Small intestine (tissue), 7 donors: ENCODE measurements around the gene VIPR1. TPM values are rescaled to one million over a fixed set of nuclear protein-coding genes. Genes with fewer than 3 reads are reported as not detected.
A peak's percentile ranks its signal among the peaks of the same experiment; 100 is the strongest.

Experiments used
- DNase-seq, 2 donors: peaks; one replicate each; pipeline versions ENCODE4 v3.0.0 to v3.0.0-alpha.2; 2013
- FAIRE-seq: peaks from 2 replicates; lab custom pipeline; 2012; peaks lifted over from hg19 to GRCh38; lab: Jason Lieb, UNC
- H3K27ac ChIP-seq, 3 donors: one replicate each; pipeline ENCODE4 v1.5.1; 2013; ENCODE audit warnings: low read length in 2 of 3, mild to moderate bottlenecking in 2 of 3, control low read depth in 1 of 3, inconsistent platforms in 1 of 3, low read depth in 1 of 3, moderate library complexity in 1 of 3
- H3K27me3 ChIP-seq, 3 donors: one replicate each; pipeline ENCODE4 v1.6.1; 2013; ENCODE audit warnings: low read length in 3 of 3, inconsistent platforms in 1 of 3; ENCODE audit not compliant: control insufficient read depth in 3 of 3, insufficient read depth in 3 of 3
- H3K36me3 ChIP-seq, 3 donors: one replicate each; pipeline ENCODE4 v1.6.1; 2013; ENCODE audit warnings: low read length in 3 of 3, inconsistent platforms in 1 of 3, low read depth in 1 of 3, mild to moderate bottlenecking in 1 of 3, moderate library complexity in 1 of 3; ENCODE audit not compliant: control insufficient read depth in 3 of 3, insufficient read depth in 2 of 3
- H3K4me1 ChIP-seq, 3 donors: one replicate each; pipeline ENCODE4 v1.6.1; 2013; ENCODE audit warnings: low read length in 2 of 3, inconsistent platforms in 1 of 3, low read depth in 1 of 3, mild to moderate bottlenecking in 1 of 3, moderate library complexity in 1 of 3; ENCODE audit not compliant: control insufficient read depth in 3 of 3, insufficient read depth in 2 of 3
- H3K4me3 ChIP-seq, 3 donors: one replicate each; pipeline ENCODE4 v1.5.1; 2013; ENCODE audit warnings: low read length in 3 of 3, control low read depth in 1 of 3, inconsistent platforms in 1 of 3, low read depth in 1 of 3, mild to moderate bottlenecking in 1 of 3, moderate library complexity in 1 of 3
- H3K9me3 ChIP-seq, 2 donors: one replicate each; pipeline ENCODE4 v1.6.1; 2013; ENCODE audit warnings: low read depth in 1 of 2, low read length in 1 of 2; ENCODE audit not compliant: control insufficient read depth in 2 of 2, insufficient read depth in 1 of 2
- WGBS, 3 donors: extraction: QIAGEN DNeasy Blood & Tissue Kit; methylation state at CpG; one replicate each; pipeline ENCODE4 v1.1.7; 2013; 5-methylcytosine and 5-hydroxymethylcytosine counted together
- polyA plus RNA-seq, 4 donors: library from polyadenylated mRNA; stranded (reverse) in 3 of 4; unstranded in 1 of 4; fragments of 200-250 nt in 3 of 4; fragments of 120-200 nt in 1 of 4; gene quantifications; one replicate each; pipeline versions ENCODE4 v1.2.1 to v1.2.3, GENCODE V29; 2013
- donor health status: healthy with polysubstance abuse.
- donor health status: control.
- donor health status: control.
- donor health status: Bipolar disorder and iron deficiency.
- donor health status: healthy.

Gene VIPR1
- polyA plus RNA-seq, 4 donors = 32.1 to 114 (median 75.8) TPM

- no peak overlapping the region for H3K4me3 ChIP-seq
- peak in 1 of 2 donors; percentile 57 for DNase-seq
- no peaks in the 10 kb centered on the region for H3K36me3 ChIP-seq
- H3K27me3 ChIP-seq = peaks cover 0 to 4% (median 3%) of the 10 kb centered on the region in 3 donors
- H3K9me3 ChIP-seq = no peaks in the 10 kb centered on the region
- H3K27ac ChIP-seq = peak overlapping the region in 1 of 3 donors; percentile 48
- 15 to 39% (median 31%) methylated on average over 10 of the region's 10 CpGs for WGBS, 3 donors
- FAIRE-seq = no peak
- H3K4me1 ChIP-seq = no peaks in the 10 kb centered on the region
Measured at GRCh38 chr3:42473083-42473932, 29.1 kb upstream of the VIPR1 start.

GRCh38 chr3:42476225-42477125 lies 26.0 kb upstream of the VIPR1 start:
- no peak overlapping the region for H3K4me3 ChIP-seq
- DNase-seq (peak in 1 of 2 donors; percentile 80), FAIRE-seq (no peak)
- peaks cover 0 to 6% (median 3%) of the 10 kb centered on the region in 3 donors for H3K27me3 ChIP-seq
- 23 to 40% (median 29%) methylated on average over 8 of the region's 8 CpGs for WGBS, 3 donors
- peaks cover 0 to 17% of the 10 kb centered on the region in 2 donors for H3K9me3 ChIP-seq
- H3K36me3 ChIP-seq = no peaks in the 10 kb centered on the region
- H3K27ac ChIP-seq = peak overlapping the region in 1 of 3 donors; percentile 46
- H3K4me1 ChIP-seq = no peaks in the 10 kb centered on the region

- FAIRE-seq = no peak
- peaks cover 0 to 17% of the 10 kb centered on the region in 2 donors for H3K9me3 ChIP-seq
- no peaks in the 10 kb centered on the region for H3K36me3 ChIP-seq
- 68 to 75% (median 69%) methylated on average over 2 of the region's 2 CpGs for WGBS, 3 donors
- DNase-seq = no peak
- H3K4me1 ChIP-seq = no peaks in the 10 kb centered on the region
- peaks cover 0 to 3% (median 3%) of the 10 kb centered on the region in 3 donors for H3K27me3 ChIP-seq
- no peak overlapping the region for H3K4me3 ChIP-seq
- H3K27ac ChIP-seq = no peak overlapping the region
Measured at GRCh38 chr3:42477696-42478095, 24.7 kb upstream of the VIPR1 start.

GRCh38 chr3:42478830-42479229 lies 23.6 kb upstream of the VIPR1 start:
- H3K36me3 ChIP-seq = no peaks in the 10 kb centered on the region
- peaks cover 0 to 3% (median 2%) of the 10 kb centered on the region in 3 donors for H3K27me3 ChIP-seq
- H3K4me1 ChIP-seq = no peaks in the 10 kb centered on the region
- FAIRE-seq (no peak), DNase-seq (no peak)
- no peak overlapping the region for H3K27ac ChIP-seq
- H3K9me3 ChIP-seq = peaks cover 0 to 17% of the 10 kb centered on the region in 2 donors
- no peak overlapping the region for H3K4me3 ChIP-seq
- WGBS, 3 donors = 45 to 57% (median 55%) methylated on average over 2 of the region's 2 CpGs

GRCh38 chr3:42486814-42487565 lies 15.5 kb upstream of the VIPR1 start:
- no peaks in the 10 kb centered on the region for H3K36me3 ChIP-seq
- FAIRE-seq (no peak), DNase-seq (no peak)
- no peak overlapping the region for H3K4me3 ChIP-seq
- peaks cover 0 to 2% of the 10 kb centered on the region in 2 donors for H3K9me3 ChIP-seq
- WGBS, 3 donors = 59 to 82% (median 76%) methylated on average over 2 of the region's 2 CpGs
- no peak overlapping the region for H3K27ac ChIP-seq
- H3K27me3 ChIP-seq = no peaks in the 10 kb centered on the region
- H3K4me1 ChIP-seq = peaks cover 0 to 2% (median 0%) of the 10 kb centered on the region in 3 donors

GRCh38 chr3:42488687-42489086 lies 13.8 kb upstream of the VIPR1 start:
- no peaks in the 10 kb centered on the region for H3K27me3 ChIP-seq
- no peaks in the 10 kb centered on the region for H3K36me3 ChIP-seq
- FAIRE-seq (no peak), DNase-seq (no peak)
- 92 to 99% (median 92%) methylated on average over 4 of the region's 4 CpGs for WGBS, 3 donors
- H3K27ac ChIP-seq = no peak overlapping the region
- no peak overlapping the region for H3K4me3 ChIP-seq
- peaks cover 0 to 2% (median 0%) of the 10 kb centered on the region in 3 donors for H3K4me1 ChIP-seq
- peaks cover 0 to 2% of the 10 kb centered on the region in 2 donors for H3K9me3 ChIP-seq

GRCh38 chr3:42489116-42489936 lies 13.1 kb upstream of the VIPR1 start:
- no peaks in the 10 kb centered on the region for H3K27me3 ChIP-seq
- DNase-seq (no peak), FAIRE-seq (no peak)
- no peak overlapping the region for H3K27ac ChIP-seq
- H3K36me3 ChIP-seq = no peaks in the 10 kb centered on the region
- peaks cover 0 to 2% (median 0%) of the 10 kb centered on the region in 3 donors for H3K4me1 ChIP-seq
- H3K4me3 ChIP-seq = no peak overlapping the region
- peaks cover 0 to 2% of the 10 kb centered on the region in 2 donors for H3K9me3 ChIP-seq
- WGBS, 3 donors = 94 to 95% (median 94%) methylated on average over 10 of the region's 10 CpGs
